ENCODE data around the gene MTHFR.

The MTHFR gene

GRCh38 chr1:11794446-11795237, 11.1 kb downstream of the MTHFR start:
- Mint-ChIP-seq H3K4me1 (peaks cover 15% of the 10 kb centered on the region), H3K9me3 (no peaks in the 10 kb centered on the region), H3K36me3 (peaks cover 39% of the 10 kb centered on the region), H3K27ac (no peak overlapping the region), H3K4me3 (no peak overlapping the region)
- no peak for DNase-seq (ENCODE audit: low spot score in 2 of 2)
- ATAC-seq, result no peak

DNA sequence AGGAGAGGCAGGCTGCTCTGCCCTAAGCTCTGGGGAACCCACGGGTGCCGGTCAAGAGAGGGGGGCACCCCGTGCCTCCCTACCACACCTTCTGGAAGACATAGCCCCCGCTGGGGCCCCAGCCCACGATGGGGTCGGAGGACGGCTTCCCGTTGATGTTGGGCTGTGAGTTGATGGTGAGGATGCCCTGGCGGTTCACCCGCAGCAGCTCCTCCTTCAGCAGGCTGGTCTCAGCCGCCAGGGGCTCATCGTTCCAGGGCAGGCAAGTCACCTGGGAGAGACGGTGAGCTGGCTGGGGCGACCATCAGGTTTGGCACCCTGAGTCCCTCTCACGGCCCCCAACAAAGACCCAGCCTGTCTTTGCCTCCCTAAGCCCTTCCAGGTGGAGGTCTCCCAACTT, 11.9 kb downstream of the MTHFR start:
- Mint-ChIP-seq H3K9me3 (no peaks in the 10 kb centered on the region), H3K4me1 (peaks cover 15% of the 10 kb centered on the region), H3K27ac (no peak overlapping the region), H3K4me3 (no peak overlapping the region), H3K36me3 (peaks cover 31% of the 10 kb centered on the region)
- ATAC-seq (no peak), DNase-seq (ENCODE audit: low spot score in 2 of 2) (no peak)

DNA sequence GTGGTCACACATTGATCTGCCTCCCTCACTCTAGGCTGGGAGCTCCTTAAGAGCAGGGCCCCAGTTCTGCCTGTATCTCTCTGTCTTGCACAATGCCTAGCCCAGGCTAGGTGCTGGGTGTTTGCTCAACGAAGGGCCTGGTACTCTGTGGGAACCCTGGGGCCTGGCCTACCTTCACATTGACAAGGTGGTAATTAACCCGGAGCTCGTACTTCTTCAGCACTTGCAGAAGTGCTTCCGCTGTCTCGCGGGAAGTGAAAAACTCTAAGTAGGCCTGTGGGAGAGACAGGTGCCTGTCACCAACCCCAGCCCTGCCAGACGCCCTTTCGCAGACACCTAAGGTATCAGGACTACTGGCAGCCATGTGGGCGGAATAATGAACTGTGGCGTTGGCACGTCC, 13.7 kb downstream of the MTHFR start:
- peaks cover 15% of the 10 kb centered on the region for H3K4me1 Mint-ChIP-seq
- H3K4me3 Mint-ChIP-seq, result no peak overlapping the region
- DNase-seq (ENCODE audit: low spot score in 2 of 2) (no peak), ATAC-seq (no peak)
- peak overlapping the region; percentile 87 for H3K27ac Mint-ChIP-seq
- peaks cover 31% of the 10 kb centered on the region for H3K36me3 Mint-ChIP-seq
- H3K9me3 Mint-ChIP-seq, result no peaks in the 10 kb centered on the region

GRCh38 chr1:11790880-11791715, 14.7 kb downstream of the MTHFR start:
- ATAC-seq (no peak), DNase-seq (ENCODE audit: low spot score in 2 of 2) (no peak)
- Mint-ChIP-seq H3K36me3 (peaks cover 23% of the 10 kb centered on the region), H3K9me3 (no peaks in the 10 kb centered on the region), H3K4me1 (peaks cover 15% of the 10 kb centered on the region), H3K27ac (peak overlapping the region; percentile 87), H3K4me3 (no peak overlapping the region)

- DNase-seq (ENCODE audit: low spot score in 2 of 2) (no peak), ATAC-seq (no peak)
- peaks cover 15% of the 10 kb centered on the region for H3K4me1 Mint-ChIP-seq
- peak overlapping the region; percentile 87 for H3K27ac Mint-ChIP-seq
- no peak overlapping the region for H3K4me3 Mint-ChIP-seq
- no peaks in the 10 kb centered on the region for H3K9me3 Mint-ChIP-seq
- H3K36me3 Mint-ChIP-seq, result peaks cover 14% of the 10 kb centered on the region
These were observed 15.5 kb downstream of the MTHFR start for GRCh38 chr1:11790101-11790879.

DNA sequence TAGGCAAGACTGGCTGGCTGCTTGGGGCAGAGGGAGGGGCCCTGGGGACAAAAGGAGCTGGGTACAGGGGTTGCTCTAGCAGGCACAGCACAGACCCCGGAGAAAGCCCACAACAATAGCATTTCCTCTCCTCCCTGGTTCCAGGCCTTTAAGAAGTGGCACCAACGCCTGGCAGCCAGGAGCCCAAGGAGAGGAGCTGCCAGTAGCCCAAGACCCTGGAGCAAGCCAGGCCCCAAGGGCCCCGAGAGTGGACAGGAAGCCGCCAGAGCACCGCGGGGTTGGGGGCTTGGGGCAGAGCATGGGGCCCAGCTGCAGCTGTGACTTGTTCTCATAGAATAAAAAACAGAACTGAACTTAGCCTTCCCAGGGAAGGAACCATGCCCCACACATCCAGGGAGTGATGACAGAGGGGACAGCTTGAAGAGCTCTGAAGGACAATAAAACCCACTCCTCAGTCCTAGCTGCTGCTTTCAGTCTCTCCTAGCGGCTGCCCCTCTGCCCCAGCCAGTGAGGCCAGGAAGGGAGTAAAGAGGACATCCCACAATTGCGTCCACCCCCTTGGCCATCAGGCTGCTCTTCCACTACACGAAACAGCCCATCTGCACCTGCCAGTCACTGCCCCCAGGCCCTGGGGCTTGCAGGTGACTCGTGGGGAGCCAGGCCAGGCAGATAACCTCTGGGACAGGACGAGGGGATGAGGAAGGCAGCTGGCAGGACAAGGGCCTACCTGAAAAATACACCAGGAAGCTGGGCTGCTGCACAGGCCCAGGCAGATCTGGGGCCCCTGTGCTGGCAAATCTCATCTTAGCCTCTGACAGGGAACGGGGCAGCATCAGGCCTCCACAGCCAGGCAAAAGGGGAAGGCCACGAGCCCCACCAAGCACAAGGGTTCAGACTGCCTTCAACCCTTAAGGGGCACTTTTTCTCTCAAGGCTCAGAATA, 16.4 kb downstream of the MTHFR start:
- no peaks in the 10 kb centered on the region for H3K9me3 Mint-ChIP-seq
- ATAC-seq, result no peak
- H3K4me1 Mint-ChIP-seq, result peaks cover 15% of the 10 kb centered on the region
- H3K4me3 Mint-ChIP-seq, result no peak overlapping the region
- no peak for DNase-seq (ENCODE audit: low spot score in 2 of 2)
- peaks cover 11% of the 10 kb centered on the region for H3K36me3 Mint-ChIP-seq
- peak overlapping the region; percentile 73 for H3K27ac Mint-ChIP-seq

GRCh38 chr1:11788549-11789053, 17.2 kb downstream of the MTHFR start:
- Mint-ChIP-seq H3K4me1 (peaks cover 15% of the 10 kb centered on the region), H3K27ac (no peak overlapping the region), H3K4me3 (no peak overlapping the region), H3K9me3 (no peaks in the 10 kb centered on the region), H3K36me3 (peaks cover 3% of the 10 kb centered on the region)
- ATAC-seq (no peak), DNase-seq (ENCODE audit: low spot score in 2 of 2) (no peak)

DNA sequence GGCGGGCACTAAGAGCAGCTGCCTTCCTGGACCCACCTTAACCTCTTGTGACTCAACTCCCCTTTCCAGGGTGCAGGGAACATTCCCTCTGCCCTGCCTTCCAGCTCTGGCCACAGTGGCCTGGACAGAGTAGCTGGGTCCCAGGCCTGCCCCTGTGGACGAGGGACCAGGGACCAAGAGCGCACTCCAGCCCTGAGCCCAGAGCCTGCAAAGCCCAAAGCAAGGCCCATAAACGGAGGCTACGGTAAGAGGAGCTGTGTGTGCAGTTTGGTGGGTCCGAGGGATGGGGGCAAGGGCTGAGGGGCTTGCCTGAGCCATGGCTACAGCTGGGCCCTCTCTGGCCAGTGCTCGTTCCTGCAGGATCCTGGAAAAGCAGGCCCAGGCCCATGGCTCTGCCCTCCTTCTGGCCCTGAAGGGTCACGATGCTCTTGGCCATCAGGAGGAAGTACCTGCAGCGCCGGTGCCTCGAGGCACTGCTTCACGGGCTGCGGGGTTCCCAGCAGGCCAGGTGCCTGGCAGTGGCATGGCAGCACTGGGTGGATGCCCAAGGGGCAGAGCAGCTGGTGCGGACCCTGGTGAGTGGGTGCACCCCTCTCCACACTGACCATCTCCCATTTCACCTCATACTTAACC, 17.8 kb downstream of the MTHFR start:
- H3K4me1 Mint-ChIP-seq, result peaks cover 15% of the 10 kb centered on the region
- ATAC-seq, result no peak
- H3K4me3 Mint-ChIP-seq, result no peak overlapping the region
- no peak overlapping the region for H3K27ac Mint-ChIP-seq
- no peak for DNase-seq (ENCODE audit: low spot score in 2 of 2)
- H3K36me3 Mint-ChIP-seq, result no peaks in the 10 kb centered on the region
- no peaks in the 10 kb centered on the region for H3K9me3 Mint-ChIP-seq

DNA sequence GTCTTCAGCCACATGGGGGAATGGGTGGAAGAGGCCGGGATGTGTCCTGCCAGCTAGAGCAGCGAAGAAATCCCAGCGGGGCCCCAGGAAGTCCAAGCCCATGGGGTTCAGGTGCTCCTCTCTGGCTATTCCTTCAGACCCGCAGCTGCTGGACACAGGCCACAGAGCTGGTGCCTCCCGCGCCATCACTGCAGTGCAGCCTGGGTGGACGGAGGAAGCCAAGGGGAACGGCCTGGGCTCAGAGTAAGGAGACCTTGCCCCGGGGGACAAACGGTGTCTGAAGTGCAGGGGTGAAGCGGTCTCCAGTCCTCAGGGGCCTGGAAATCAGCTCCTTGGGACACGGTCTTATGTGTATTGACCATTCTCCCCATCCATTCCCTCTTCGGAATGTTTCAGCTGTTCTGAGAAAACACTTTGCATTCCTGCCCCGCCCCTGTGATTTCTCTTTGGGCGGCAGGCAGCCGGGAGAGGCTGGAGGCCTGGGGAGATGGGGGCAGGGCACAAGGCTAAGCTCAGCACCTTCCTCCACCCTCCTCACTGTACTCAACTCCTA, 18.4 kb downstream of the MTHFR start:
- Mint-ChIP-seq H3K4me1 (peaks cover 15% of the 10 kb centered on the region), H3K36me3 (no peaks in the 10 kb centered on the region), H3K9me3 (no peaks in the 10 kb centered on the region), H3K4me3 (no peak overlapping the region), H3K27ac (no peak overlapping the region)
- DNase-seq (ENCODE audit: low spot score in 2 of 2) (no peak), ATAC-seq (no peak)

DNA sequence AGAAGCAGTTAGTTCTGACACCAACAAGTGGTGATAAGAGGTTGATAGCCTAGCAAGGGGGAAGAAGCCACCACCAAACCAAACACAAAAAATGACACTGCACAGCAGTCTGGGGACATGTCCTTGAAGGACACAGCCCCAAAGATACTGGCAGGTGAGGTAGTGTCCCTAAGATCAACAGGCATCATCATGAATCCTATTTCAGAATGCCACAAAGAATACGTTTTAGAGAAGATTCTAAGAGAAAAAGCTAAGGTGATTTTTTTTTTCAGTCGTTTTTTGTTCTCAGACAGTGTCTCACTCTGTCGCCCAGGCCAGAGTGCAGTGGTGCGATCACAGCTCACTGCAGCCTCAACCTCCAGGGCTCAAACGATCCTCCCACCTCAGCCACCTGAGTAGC, 19.6 kb downstream of the MTHFR start:
- H3K4me1 Mint-ChIP-seq, result peaks cover 7% of the 10 kb centered on the region
- H3K9me3 Mint-ChIP-seq, result no peaks in the 10 kb centered on the region
- no peak overlapping the region for H3K4me3 Mint-ChIP-seq
- no peak for DNase-seq (ENCODE audit: low spot score in 2 of 2)
- H3K27ac Mint-ChIP-seq, result no peak overlapping the region
- no peaks in the 10 kb centered on the region for H3K36me3 Mint-ChIP-seq
- no peak for ATAC-seq

GRCh38 chr1:11784993-11785769, 20.6 kb downstream of the MTHFR start:
- H3K27ac Mint-ChIP-seq, result no peak overlapping the region
- peak; percentile 39 to 76 for DNase-seq (ENCODE audit: low spot score in 2 of 2)
- no peaks in the 10 kb centered on the region for H3K4me1 Mint-ChIP-seq
- H3K4me3 Mint-ChIP-seq, result peak overlapping the region; percentile 33
- no peaks in the 10 kb centered on the region for H3K36me3 Mint-ChIP-seq
- H3K9me3 Mint-ChIP-seq, result no peaks in the 10 kb centered on the region
- ATAC-seq, result peak; percentile 79

DNA sequence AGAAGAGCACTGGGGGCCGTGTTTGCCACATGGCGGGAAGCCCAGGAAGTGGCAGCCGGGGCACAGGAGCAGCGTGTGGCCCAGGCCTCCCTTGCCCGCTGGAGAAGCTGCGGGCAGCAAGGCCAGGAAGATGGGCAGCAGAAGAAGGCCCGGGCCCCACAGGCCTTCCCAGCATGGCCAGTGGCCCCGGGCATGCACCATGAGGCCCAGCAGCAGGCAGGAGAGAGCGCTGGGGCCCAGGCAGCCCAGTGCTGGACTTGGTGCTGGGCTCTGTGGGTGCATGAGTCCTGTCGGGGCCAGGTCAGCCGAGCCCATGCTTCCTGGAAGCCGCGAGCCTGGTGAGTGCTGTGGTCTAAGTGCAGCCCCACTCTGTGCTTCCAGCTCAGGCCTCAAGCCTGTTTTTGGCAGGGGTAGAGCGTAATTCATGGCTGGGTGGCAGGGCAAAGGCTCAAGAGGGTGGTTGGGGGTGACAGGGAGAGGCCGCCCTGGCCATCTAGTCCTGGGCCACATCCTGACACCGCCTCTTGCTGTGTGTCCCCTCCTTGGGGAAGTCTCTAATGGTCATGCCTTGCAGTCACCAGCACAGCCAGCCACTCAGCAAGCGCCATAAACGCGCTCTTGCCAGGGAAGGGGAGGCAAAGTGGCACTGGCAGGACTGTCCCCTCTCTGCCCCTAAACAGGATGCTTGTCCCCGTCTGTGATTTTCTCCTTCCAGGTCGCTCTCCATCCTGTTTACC, 21.3 kb downstream of the MTHFR start:
- Mint-ChIP-seq H3K9me3 (no peaks in the 10 kb centered on the region), H3K4me1 (no peaks in the 10 kb centered on the region), H3K4me3 (peak overlapping the region; percentile 33), H3K36me3 (no peaks in the 10 kb centered on the region), H3K27ac (no peak overlapping the region)
- ATAC-seq (no peak), DNase-seq (ENCODE audit: low spot score in 2 of 2) (no peak)

DNA sequence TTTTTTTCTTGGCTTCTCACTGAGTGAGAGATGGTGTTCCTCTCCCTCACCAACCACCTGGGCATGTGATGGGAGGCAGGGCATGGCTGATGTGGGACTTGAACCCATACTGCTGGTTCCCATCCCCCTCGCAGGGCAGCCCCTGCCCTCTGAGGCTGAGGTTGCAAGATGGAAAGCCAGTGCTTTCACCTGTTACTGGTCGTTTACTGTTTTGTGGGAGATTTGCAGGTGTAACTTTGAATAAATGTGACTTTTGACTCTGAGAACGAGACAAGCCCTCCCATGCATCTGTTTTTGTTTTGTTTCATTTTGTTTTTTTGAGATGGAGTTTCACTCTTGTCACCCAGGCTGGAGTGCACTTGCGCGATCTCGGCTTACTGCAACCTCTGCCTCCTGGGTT, 22.2 kb downstream of the MTHFR start:
- ATAC-seq (no peak), DNase-seq (ENCODE audit: low spot score in 2 of 2) (no peak)
- no peak overlapping the region for H3K4me3 Mint-ChIP-seq
- H3K27ac Mint-ChIP-seq, result no peak overlapping the region
- no peaks in the 10 kb centered on the region for H3K9me3 Mint-ChIP-seq
- no peaks in the 10 kb centered on the region for H3K36me3 Mint-ChIP-seq
- no peaks in the 10 kb centered on the region for H3K4me1 Mint-ChIP-seq

Data from stimulated activated effector memory CD8-positive, alpha-beta T cell treated with anti-CD3 and anti-CD28 coated beads, Interleukin-12 subunit alpha, Interleukin-12 subunit beta, amount 100 ng/mL, for 72 hours (primary cell).